HPDE6-E6E7 (cell line): ENCODE data around the gene COL6A1.
"Not testable (repeated sequence)": the region's sequence is repeated elsewhere in the genome, so short reads cannot be mapped to it uniquely, and the experiment has no call there.

Source experiments
- DNase-seq: peaks from one replicate; pipeline ENCODE4 v3.0.0; 2011; ENCODE audit warnings: missing footprints; ENCODE audit errors: extremely low spot score

The COL6A1 gene

DNA sequence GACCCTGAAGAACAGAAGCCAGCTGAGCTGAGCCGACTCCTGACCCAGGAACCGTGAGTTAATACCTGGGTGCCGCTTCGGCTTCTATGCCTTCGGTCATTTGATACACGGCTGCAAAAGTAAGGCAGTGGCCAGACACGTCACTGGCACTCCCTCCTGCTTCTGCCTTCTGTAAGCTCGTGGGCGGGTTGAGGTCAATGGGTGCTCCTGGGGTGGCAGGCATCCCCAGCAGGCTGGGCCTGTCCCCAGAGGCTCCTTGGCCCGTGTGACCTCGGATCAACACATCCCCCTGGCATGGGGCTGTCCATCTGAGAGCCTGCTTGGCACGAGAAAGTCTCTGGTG, 35.7 kb upstream of the COL6A1 start:
- DNase-seq, result no peak

DNA sequence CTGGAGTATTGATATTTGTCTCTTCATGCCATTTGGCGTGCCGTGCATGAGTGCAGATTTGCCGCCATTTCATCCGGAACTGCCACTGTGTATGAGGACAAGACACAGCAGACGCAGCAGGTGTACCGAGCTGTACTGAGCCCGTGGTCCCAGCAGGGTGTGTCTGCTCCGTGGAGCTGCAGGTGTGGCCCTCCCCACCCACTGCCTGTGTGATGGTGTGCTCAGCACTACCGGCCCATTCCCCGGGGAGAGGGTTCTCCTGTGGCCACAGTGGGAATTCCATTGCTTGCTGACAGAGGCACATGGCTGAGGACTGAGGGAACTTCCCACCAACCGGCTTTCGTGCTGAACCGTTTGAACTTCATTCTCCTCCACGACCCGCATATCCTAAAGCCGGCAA, 34.3 kb upstream of the COL6A1 start:
- no peak for DNase-seq

DNA sequence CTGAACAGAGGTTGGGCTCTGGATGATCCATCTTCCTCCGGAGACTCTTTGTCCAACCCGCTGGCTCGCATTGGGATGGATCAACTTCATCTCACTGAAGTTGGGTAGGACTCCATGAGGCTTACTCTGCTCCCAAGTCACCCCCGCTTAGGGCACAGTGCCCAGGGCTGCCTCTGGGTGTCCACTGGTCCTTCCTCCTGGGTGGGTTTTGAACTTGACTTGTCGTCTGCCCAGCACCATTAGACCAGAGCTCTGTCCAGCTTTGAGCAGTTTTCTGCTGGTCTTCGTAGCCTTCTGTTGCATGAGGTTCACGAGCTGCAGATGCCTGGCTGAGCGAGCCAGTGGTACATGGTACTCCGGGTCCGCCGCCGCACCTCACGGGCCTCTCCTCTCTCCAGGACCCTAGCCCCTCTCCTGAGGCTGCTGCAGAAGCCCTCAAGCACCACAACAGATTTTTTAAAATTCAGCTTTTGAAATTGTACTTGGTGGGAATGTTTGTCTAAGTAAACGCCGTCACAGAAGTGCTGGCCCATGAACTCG, 33.8 kb upstream of the COL6A1 start:
- no peak for DNase-seq

DNA sequence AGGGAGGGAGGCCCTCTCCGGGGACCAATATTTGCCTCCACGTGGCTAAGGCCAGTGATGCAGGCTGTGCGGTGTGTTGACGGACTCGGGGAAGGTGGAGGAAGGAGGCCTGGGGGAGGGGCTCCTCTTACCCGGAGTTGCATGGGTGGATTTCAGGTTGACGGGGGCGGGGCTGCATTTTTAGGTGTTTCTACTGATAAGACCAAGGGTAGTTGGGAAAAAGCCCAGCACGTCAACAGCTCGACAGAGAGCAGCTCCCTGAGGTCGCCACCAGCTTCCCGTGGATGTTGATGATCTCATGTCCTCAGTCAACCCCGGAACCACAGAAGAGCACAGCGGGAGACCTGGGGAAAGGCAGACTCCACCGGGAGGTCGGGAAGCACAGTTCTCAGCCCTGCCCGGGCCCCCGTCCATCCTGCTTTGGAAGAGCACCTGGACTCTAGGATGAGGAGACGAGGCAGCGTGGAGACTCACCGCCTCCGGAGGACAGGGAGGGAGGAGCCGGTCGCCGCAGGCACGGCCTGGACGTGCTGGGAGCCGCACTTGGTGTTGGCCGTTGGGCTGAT, 32.9 kb upstream of the COL6A1 start:
- no peak for DNase-seq

DNA sequence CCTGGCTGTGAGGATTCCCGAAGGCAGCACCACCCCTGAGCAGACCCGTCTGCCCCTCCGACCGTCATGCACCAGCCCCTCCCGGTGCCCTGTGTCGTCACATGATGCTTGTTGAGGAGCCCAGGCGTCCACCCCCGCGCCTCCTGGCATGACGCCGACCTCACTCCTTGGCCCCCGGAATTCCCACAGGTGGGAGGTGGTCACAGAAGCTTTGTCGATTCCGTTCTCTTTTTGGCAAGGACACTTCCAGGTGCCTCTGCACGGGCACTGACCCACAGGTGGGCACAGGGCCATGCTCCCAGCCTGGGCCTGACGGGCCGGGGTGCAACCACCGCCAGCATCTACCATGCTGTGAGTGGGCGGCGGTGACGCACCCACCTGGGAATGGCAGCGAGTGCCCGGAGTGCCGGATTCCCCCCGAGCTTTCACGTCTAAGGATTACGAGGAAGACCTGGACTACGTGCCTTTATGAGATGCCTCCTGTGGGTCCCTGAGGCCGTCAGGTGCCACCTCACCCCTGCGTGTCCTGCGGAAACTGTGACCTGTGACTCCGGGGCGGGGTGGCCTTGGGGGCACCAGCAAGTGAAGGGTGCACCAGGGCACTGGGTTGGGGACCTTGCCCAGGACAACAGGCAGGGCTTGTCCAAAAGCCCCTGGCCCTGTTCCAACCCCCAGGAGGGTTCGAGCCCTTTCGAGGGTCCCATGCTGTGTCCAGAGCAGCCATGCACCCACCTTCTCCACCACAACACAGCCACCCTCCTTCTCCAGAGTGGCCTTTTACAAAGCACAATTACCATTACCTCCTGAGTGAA, 31.4 kb upstream of the COL6A1 start:
- no peak for DNase-seq

DNA sequence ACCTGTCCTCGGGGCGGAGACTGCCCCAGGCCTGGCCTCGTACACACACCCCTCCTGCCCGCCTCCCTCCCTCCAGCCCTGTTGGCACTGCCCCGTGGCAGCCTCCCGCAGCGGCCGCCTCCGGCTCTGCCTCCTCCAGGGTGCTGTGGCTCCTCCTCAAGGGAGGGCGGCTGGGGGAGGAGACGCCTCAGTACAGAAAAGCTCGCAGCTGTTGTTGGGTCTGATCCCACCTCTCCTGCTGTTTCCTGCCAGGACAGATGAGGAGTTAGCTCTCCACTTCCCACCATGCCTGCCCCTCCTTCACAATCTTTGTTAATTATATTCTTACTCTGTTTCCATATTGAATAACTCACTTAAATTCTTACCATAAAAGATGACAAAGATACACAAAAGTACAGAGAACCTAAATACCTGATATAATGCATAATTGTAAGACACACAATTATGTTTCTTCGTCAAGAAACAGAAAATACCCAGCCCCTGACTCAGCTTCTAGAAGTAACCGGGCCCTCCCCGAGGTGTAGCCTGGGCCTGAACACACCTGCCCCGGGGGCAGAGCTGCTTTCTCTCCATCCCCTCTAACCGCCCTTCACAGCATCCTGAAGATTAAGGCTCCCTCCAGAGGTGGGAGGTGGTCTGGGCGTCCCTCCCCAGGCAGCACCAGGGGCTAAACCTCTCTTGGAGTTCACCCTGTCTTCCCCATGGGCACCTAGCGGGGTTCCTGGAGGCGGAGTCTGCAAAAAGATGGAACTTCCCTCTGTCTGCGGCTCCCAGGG, 30.6 kb upstream of the COL6A1 start:
- DNase-seq, result no peak

DNA sequence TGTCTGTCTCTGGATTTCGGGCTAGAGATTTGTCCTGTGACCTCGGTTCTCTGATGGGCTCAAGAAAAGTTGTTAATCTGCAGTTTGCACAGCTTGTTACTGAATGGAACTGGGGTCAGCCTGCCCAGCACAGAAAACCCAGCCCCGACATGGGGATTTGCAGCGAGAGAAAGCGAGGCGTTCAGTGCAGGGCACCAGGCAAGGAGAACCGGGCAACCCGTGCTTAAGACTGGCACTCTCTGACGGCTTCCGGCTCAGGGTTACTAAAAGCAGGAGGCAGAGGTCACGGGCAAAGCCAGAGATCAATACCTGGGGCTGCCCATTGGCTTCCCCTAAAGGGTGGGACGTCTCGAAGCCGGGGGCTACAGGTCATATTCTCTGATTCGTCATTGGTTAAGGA, 29.9 kb upstream of the COL6A1 start:
- DNase-seq, result no peak

DNA sequence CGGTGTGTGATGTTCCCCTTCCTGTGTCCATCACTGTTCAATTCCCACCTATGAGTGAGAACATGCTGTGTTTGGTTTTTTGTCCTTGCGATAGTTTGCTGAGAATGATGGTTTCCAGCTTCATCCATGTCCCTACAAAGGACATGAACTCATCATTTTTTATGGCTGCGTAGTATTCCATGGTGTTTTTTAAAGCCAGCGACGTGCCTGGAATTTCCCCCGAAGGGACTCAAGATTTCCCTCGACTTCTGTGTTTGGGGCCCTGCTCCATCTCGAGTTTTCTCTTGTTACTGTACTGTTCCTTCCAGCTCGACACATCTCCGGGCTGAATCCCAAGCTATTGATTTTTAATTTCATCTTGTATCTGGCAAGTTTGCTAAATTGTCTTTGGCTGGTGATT, 29.0 kb upstream of the COL6A1 start:
- DNase-seq, result not testable (repeated sequence)

DNA sequence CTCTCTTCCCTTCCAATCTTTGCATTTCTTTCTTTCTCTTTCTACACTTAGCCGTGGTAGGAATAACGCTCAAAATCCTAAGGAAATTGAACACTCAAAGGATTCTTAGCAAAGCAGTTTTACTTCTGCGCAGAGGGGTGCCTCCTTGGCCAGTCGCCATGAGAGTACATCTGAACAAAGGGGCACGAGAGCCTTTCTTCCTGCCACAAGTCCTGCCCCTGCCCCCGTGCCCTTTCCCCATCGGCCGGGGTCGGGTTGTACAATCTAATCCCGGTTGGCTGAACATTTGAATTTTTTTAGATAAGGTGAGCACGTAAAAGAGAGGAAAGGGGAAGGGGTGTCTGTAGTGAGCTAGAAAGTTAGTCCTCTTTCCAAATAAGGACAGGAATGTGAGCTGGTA, 28.6 kb upstream of the COL6A1 start:
- DNase-seq, result no peak

DNA sequence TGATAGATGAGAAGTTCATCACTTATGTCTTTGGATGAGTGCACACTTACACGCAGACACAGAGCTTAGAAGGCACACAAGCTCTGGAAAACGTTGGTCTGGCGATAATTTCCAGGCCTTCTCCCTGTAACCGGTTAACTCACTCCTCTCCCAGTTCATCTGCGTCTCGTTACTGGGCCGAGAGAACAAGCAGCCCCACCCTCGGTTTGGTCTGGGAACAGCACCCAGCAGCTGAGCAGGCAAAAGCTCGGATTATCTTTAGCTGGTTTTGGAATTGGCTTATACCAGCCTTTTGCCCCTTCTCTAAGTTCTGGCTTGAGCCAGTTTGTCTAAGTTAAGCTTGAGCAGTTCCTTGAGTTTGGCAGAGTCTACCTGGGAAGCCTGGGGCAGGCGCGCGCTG, 27.3 kb upstream of the COL6A1 start:
- DNase-seq, result no peak

DNA sequence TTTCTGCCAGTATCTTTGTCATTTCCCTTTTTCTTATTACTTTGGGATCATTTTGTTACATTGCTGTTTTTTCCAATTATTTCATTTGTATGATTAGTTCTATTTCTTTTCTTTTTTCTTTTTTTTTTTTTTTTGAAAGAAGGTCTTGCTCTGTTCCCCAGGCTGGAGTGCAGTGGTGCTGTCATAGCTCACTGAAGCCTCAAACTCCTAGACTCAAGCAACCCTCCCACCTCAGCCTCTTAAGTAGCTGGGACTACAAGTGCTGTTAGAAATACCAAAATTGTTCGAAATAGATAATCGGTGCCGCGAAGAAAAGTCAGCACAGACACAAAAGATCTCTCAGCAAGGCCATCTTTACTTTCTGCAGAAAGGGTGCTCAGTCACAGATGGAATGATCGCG, 26.6 kb upstream of the COL6A1 start:
- no peak for DNase-seq

DNA sequence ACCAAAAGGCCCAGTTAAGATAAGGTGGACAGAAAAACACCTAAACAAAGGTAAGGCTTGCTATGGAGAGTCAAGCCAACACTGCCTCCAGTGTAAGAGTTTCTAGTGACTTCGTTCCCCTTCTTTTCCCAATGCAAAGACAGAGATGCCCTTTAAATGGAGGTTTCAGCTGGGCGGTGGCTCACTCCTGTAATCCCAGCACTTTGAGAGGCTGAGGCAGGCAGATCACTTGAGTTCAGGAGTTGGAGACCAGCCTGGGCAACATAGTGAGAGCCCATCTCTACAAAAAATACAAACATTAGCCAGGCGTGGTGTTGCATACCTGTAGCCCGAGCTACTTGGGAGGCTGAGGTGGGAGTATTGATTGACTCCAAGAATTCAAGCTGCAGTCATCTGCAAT, 24.0 kb upstream of the COL6A1 start:
- no peak for DNase-seq

DNA sequence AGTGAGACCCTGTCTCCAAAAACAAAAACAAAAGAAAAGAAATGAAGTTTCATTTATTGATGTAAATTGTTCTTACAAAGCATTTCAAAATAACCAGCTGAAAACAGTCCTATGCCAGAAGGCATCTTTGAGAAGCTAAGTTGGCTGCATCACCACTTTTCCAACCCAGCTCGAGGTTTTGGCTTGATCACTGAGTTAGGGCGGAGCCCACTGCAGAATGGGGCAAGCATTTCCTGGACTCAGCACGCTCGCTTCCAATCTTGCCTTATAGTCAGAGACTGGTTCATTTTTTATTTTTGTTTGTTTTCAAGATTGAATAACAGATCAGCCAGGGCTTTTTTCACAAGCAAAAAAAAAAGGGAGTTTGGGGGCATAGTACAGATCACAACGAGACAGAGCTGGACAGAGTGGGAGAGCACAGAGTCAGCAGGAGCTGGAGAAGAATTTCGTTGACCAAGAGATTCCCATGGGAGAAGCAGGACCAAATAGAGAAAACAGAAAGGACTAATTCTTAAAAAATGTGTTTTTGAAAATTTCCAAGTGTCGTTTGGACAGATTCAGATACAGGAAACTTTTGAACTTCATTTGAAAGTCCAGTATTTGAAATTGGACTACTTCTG, 23.5 kb upstream of the COL6A1 start:
- DNase-seq, result no peak

DNA sequence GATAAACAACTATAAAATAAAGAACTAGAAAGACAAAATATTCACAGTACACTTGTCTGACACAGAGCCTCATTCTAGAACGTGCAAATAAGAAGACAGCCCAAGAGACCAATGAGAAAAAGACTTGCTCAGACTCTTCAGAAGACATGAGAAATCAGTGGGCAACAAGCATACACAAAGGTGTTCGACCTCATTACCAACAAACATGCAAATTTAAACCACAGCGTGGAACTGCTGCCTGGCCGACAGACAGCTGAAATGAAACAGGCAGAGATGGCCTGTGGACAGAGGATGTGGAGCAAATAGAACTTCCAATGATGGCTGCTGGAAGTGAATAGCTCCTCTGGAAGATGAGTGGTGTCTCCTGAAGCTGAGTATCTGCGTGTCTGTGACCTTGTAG, 22.4 kb upstream of the COL6A1 start:
- no peak for DNase-seq

DNA sequence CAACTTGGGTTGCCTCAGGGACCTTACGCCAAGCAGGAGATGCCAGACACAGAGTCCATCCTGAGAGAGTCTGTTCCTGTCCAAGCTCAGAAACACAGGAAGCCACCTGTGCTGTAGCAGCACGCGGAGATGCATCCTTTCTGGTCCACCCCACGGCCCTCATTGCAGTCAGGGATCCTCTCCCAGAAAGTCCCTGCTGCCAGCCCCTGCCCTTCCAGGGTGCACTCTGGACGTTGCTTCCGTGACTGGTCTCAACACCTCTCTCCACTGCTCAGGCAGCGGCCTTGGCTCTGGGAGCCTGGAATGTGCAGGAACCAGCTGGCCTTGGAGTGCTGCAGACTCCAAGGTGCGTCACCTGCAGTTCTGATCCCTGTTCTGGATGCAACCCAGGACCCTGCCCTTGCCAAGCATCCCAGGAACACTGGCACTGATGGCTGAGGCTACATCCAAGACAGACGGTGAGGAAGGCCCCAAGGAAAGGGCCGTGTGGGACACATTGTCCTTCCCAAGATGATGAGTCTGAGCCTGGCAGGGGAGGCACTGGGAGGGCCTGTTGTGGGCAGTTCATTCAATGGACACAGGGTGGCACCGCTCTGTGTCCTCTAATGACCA, 21.7 kb upstream of the COL6A1 start:
- no peak for DNase-seq

DNA sequence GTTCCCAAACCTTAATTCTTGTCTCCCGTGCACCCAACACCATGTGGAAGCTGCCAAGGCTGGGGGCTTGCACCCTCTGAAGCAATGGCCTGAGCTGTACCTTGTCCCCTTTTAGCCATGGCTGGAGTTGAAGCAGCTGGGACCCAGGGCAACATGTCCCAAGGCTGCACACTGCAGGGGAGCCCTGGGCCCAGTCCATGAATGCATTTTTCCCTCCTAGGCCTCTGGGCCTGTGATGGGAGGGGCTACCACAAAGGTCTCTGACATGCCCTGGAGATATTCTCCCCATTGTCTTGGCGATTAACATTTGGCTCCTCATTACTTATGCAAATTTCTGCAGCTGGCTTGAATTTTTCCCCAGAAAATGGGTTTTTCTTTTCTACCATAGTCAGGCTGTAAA, 20.2 kb upstream of the COL6A1 start:
- not testable (repeated sequence) for DNase-seq

DNA sequence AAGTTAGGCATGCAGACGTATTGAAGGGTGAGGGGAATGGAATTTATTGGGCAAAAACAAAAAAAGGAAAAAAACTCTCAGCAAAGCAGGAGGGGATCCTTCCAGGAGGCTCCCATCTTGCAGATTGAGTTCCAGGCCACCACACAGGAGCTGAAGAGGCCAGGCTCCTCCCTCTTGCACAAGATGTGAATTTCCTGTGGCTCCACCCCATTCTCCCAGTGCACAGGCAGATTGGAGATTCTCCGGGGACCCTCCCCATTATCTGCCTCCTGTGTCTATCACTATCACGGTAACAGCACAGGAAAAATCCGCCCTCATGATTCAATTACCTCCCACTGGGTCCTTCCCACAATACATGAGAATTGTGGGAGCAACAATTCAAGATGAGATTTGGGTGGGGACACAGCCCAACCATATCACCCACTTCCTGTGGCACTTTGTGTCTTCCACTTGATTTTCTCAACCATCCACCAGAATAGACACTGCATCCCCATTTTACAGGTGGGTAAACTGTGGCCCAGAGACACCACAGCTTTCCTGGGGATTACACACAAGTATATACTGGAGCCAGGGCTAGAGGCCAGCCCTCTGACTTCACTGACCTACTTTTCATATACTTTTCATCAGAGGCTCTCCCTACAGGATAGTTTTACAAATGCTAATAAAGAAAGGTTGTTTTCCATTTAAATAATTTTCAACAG, 18.9 kb upstream of the COL6A1 start:
- no peak for DNase-seq

DNA sequence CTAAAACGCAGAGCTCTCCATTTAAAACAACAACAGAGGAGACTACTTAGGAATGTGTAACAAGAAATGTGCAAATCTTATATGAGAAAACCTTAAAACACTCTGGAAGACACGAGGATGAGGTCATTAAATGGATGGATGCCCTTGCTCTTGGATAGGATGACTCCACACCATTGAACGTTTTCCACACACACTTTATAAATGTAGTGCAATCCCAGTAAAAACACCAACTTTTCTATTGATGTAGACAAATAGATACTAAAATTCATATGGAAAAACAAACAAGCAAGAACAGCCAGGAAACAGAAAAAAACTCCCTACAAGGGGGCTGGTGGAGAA, 18.4 kb upstream of the COL6A1 start:
- DNase-seq, result no peak

DNA sequence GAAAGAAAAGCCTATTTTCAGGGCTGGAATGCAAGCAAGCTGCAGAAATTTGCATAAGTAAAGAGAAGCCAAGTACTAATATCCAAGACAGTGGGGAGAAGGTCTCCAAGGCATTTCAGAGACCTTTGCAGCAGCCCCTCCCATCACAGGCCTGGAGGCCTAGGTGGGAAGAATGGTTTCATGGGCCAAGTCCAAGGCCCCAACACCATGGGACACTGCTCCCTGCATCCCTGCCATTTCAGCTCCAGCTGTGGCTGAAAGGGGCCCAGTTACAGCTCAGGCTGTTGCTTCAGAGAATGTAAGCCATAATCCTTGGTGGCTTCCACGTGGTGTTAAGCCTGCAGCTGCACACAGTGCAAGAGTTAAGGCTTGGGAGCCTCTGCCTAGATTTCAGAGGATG, 16.9 kb upstream of the COL6A1 start:
- no peak for DNase-seq

DNA sequence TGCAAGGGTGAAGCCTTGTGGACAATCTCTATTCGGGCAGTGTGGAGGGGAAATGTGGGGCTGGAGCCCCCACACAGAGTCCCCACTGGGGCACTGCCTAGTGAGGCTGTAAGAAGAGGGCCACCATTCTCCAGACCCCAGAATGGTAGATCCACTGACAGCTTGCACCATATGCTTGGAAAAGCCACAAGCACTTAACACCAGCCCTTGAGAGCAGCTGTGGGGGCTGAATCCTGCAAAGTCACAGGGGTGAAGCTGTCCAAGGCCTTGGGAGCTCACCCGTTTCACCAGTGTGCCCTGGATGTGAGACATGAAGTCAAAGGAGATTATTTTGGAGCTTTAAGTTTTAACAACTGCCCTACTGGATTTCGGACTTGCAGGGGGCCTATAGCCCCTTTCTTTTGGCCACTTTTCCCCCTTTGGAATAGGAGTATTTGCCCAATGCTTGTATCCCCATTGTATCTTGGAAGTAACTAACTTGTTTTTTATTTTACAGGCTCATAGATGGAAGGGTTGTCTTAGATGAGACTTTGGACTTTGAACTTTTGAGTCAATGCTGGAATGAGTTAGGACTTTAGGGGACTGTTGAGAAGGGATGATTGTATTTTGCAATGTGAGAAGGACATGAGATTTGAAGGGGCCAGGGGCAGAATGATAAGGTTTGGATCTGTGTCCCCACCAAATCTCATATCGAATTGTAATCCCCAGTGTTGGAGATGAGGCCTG, 16.3 kb upstream of the COL6A1 start:
- no peak for DNase-seq
